MM.1S (cell line): Measurements from ENCODE around the gene TOMM40.
"Not testable (repeated sequence)": the region's sequence is repeated elsewhere in the genome, so short reads cannot be mapped to it uniquely, and the experiment has no call there.

Experiments used
- EZH2 ChIP-seq: fragments of 300-600 bp; sonication (generic); optimal IDR thresholded peaks from 2 replicates; pipeline ENCODE3; 2017; ENCODE audit warnings: low read depth, mild to moderate bottlenecking, antibody characterized with exemption, low read length, mixed read lengths
- TF ChIP-seq, protein P1 (sequence below): fragments of 300-600 bp; sonication (generic); IDR thresholded peaks from 2 replicates; pipeline ENCODE4 v1.5.1; 2016; ENCODE audit warnings: antibody characterized with exemption, low read length, mixed read lengths

DNA sequence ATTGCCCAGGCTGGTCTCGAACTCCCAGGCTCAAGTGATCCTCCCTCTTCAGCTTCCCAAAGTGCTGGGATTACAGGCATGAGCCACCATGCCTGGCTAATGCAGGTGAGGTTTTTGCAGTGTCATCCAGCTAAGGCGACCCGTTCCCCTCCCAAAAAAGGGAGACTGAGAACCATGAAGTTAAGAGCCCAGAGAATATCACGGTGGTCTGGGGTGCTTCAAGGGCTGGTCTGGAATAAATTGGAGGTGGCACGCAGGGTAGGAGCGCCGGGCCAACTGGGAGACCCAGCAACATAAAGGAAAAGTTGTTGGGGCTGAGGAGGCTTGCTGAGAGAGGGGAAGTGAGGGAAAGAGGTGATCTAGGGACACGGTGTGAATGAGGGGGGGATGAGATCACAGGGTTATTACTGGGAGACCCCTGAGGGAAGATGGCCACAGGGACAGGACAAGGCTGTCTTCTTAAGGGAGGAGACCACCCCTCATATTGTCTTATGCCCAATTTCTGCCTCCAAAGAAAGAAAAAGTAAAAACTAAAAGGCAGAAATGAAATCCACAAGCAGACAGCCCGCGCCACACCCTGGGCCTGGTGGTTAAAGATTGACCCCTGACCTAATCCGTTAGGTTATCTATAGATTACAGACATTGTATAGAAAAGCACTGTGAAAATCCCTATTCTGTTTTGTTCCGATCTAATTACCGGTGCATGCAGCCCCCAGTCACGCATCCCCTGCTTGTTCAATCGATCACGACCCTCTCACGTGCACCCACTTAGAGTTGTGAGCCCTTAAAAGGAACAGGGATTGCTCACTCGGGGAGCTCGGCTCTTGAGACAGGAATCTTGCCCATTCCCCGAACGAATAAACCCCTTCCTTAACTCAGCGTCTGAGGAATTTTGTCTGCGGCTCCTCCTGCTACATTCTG, 22.7 kb downstream of the TOMM40 start:
- TF ChIP-seq, protein P1, sequence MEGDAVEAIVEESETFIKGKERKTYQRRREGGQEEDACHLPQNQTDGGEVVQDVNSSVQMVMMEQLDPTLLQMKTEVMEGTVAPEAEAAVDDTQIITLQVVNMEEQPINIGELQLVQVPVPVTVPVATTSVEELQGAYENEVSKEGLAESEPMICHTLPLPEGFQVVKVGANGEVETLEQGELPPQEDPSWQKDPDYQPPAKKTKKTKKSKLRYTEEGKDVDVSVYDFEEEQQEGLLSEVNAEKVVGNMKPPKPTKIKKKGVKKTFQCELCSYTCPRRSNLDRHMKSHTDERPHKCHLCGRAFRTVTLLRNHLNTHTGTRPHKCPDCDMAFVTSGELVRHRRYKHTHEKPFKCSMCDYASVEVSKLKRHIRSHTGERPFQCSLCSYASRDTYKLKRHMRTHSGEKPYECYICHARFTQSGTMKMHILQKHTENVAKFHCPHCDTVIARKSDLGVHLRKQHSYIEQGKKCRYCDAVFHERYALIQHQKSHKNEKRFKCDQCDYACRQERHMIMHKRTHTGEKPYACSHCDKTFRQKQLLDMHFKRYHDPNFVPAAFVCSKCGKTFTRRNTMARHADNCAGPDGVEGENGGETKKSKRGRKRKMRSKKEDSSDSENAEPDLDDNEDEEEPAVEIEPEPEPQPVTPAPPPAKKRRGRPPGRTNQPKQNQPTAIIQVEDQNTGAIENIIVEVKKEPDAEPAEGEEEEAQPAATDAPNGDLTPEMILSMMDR: not testable (repeated sequence)
- not testable (repeated sequence) for TF ChIP-seq EZH2
